ENCODE measurements around the gene MYCBP2.
"Not testable (repeated sequence)": the region's sequence is repeated elsewhere in the genome, so short reads cannot be mapped to it uniquely, and the experiment has no call there.

Gene MYCBP2

DNA sequence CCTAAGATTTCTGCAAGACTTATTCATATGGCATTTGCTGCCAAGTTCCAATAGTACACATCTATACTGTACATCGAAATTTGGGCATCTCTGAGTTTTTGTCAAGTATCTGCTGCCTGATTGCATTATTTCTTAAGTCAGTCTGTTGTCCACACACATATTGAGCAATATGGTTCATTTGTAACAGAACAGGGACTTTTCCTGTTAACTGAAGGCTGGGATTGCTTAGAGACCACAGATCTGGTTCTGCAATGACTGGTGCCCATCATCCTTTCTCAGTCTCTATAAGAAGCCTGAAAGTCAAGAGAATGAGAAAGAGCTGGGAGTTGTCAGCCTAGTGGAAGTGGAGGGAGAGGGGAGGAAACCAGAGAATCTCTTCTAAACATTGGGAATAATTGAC, 22.5 kb upstream of the MYCBP2 start:
- H3K27ac ChIP-seq, result peak overlapping the region; percentile 71
- TF ChIP-seq CTCF (IDR thresholded peaks at IDR 0.05), result no peak
- no peaks in the 10 kb centered on the region for H3K27me3 ChIP-seq
- no peaks in the 10 kb centered on the region for H3K36me3 ChIP-seq
- no peak overlapping the region for H3K4me3 ChIP-seq (ENCODE audit: low read depth in 1 of 2, low read length in 1 of 2)
- H3K9me3 ChIP-seq, result no peaks in the 10 kb centered on the region
- peaks cover 53% of the 10 kb centered on the region in 2 experiments for H3K4me1 ChIP-seq (ENCODE audit: control insufficient read depth in 1 of 2, insufficient read depth in 1 of 2, low read depth in 1 of 2, low read length in 1 of 2)

GRCh38 chr13:77347351-77347750, 20.5 kb upstream of the MYCBP2 start:
- not testable (repeated sequence) for H3K9me3 ChIP-seq; H3K27me3 ChIP-seq; H3K4me3 ChIP-seq (ENCODE audit: low read depth in 1 of 2, low read length in 1 of 2); H3K36me3 ChIP-seq; H3K27ac ChIP-seq
- peaks cover 38 to 41% of the 10 kb centered on the region in 2 experiments for H3K4me1 ChIP-seq (ENCODE audit: control insufficient read depth in 1 of 2, insufficient read depth in 1 of 2, low read depth in 1 of 2, low read length in 1 of 2)

DNA sequence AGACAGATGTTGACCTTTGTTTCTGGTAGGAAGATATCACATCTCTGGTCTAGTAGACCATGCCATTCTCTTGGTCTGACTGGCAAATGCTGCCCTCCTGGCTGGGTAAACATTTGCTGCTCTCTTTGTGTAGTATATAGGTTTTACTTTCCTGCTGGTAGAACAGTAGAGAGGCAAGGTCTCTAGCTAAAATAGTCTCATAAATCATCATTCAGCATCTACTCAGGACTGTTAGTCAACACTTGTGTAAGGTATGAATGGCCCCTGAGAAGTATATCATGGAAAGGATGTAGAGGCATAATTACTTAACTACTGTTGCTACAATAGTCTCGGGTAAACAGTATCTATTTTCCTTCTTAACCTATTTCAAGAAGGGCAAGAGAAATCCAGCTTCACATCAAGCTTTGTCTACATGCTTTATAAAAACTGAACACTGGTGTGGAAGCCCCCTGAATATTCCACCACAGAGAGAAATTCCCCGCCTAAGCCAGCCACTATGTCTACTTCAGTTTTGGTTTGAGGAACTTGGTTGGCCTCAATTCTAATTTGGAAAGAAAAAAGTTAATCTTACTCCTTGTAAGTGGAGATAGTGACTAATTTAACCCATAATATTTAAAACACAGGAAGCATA, 18.4 kb upstream of the MYCBP2 start:
- no peaks in the 10 kb centered on the region for H3K9me3 ChIP-seq
- peak overlapping the region; percentile 54 for H3K27ac ChIP-seq
- H3K4me3 ChIP-seq (ENCODE audit: low read depth in 1 of 2, low read length in 1 of 2), result no peak overlapping the region
- no peaks in the 10 kb centered on the region for H3K36me3 ChIP-seq
- no peaks in the 10 kb centered on the region for H3K27me3 ChIP-seq
- TF ChIP-seq CTCF (IDR thresholded peaks at IDR 0.05), result no peak
- H3K4me1 ChIP-seq (ENCODE audit: control insufficient read depth in 1 of 2, insufficient read depth in 1 of 2, low read depth in 1 of 2, low read length in 1 of 2), result peaks cover 25 to 26% of the 10 kb centered on the region in 2 experiments

DNA sequence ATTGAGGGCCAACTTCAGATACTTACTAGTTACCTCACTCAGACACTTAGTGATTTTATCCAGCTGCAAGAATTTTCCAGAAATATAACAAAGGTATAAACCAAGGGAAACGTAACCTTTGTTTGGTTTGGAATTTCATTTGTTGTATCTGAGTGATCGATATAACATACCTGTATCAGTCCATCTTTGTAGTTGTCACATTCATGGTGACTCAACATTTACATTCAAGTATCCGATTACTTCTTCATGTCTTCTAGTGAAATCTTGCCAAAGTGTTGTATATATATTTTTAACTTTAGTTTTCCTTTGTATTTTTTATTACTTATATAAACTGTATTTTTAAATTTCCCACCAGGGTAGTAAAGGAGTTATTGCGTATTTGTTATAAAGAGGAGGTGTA, 16.9 kb upstream of the MYCBP2 start:
- H3K27ac ChIP-seq, result no peak overlapping the region
- H3K4me1 ChIP-seq (ENCODE audit: control insufficient read depth in 1 of 2, insufficient read depth in 1 of 2, low read depth in 1 of 2, low read length in 1 of 2), result peaks cover 19 to 26% of the 10 kb centered on the region in 2 experiments
- H3K27me3 ChIP-seq, result no peaks in the 10 kb centered on the region
- no peaks in the 10 kb centered on the region for H3K9me3 ChIP-seq
- no peak for TF ChIP-seq CTCF (IDR thresholded peaks at IDR 0.05)
- no peaks in the 10 kb centered on the region for H3K36me3 ChIP-seq
- no peak overlapping the region for H3K4me3 ChIP-seq (ENCODE audit: low read depth in 1 of 2, low read length in 1 of 2)

- TF ChIP-seq CTCF (IDR thresholded peaks at IDR 0.05), result no peak
- peak overlapping the region in 1 of 2 experiments; percentile 12 for H3K4me3 ChIP-seq (ENCODE audit: low read depth in 1 of 2, low read length in 1 of 2)
These were observed 12.5 kb upstream of the MYCBP2 start for GRCh38 chr13:77339408-77339807.

DNA sequence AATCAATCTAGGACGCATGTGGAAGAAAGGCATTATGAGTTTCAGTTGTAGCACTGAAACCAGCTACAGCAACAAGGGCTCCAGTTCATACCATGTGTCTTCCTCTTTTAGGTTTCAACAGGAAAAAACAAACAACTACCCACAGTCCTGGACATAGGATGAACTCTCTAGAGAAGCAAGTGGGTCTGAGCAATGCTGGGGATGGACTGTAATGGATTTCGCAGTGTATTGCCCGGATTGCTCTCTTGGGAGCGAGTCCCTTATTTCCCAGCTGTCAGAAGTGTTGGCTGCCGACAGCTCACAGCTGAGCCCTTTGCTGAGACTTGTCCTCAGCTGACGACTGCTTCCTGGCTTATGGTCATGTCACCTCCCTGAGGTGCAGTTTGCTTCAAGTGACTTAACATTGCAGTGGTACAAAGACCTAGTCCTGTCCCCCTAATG, 12.1 kb upstream of the MYCBP2 start:
- H3K4me3 ChIP-seq (ENCODE audit: low read depth in 1 of 2, low read length in 1 of 2), result peak overlapping the region in 1 of 2 experiments; percentile 12
- no peak for TF ChIP-seq CTCF (IDR thresholded peaks at IDR 0.05)
- H3K4me1 ChIP-seq (ENCODE audit: control insufficient read depth in 1 of 2, insufficient read depth in 1 of 2, low read depth in 1 of 2, low read length in 1 of 2), result peaks cover 12 to 23% of the 10 kb centered on the region in 2 experiments
- H3K36me3 ChIP-seq, result no peaks in the 10 kb centered on the region
- H3K27me3 ChIP-seq, result no peaks in the 10 kb centered on the region
- H3K27ac ChIP-seq, result peak overlapping the region; percentile 73
- no peaks in the 10 kb centered on the region for H3K9me3 ChIP-seq

More at GRCh38 chr13:77339408-77339807, 12.5 kb upstream of the MYCBP2 start:
- Histone ChIP-seq H3K36me3 (no peaks in the 10 kb centered on the region), H3K27ac (peak overlapping the region; percentile 73), H3K27me3 (no peaks in the 10 kb centered on the region), H3K4me1 (ENCODE audit: control insufficient read depth in 1 of 2, insufficient read depth in 1 of 2, low read depth in 1 of 2, low read length in 1 of 2) (peaks cover 12 to 22% of the 10 kb centered on the region in 2 experiments), H3K9me3 (no peaks in the 10 kb centered on the region)
